Endothelial cell of umbilical vein (primary cell): ENCODE data around the gene MFSD6L. TPM values are rescaled to one million over a fixed set of nuclear protein-coding genes. Genes with fewer than 3 reads are reported as not detected.

Experiments used
- BruUV-seq: library from RNA; stranded (reverse); fragments of 400-500 nt; replicated peaks from 2 replicates; lab custom pipeline; 2021; lab: Mats Ljungman, UMichigan
- CTCF ChIA-PET: fragments of 300-600, 350-600 bp; sonication (Branson Sonifier 250); formaldehyde crosslinking; loops from one replicate; lab custom pipeline; 2021; ENCODE audit warnings: antibody characterized with exemption, inconsistent platforms; lab: Charles Lee
- POLR2A ChIA-PET: fragments of 300-600, 350-600 bp; sonication (Branson Sonifier 250); formaldehyde crosslinking; loops from one replicate; lab custom pipeline; 2021; ENCODE audit warnings: antibody characterized with exemption, inconsistent platforms; lab: Charles Lee
- DNase-seq: peaks from one replicate; pipeline ENCODE4 v3.0.0-alpha.2; 2011; ENCODE audit warnings: low read depth, low spot score
- FAIRE-seq: peaks from 2 replicates; lab custom pipeline; 2011; peaks lifted over from hg19 to GRCh38; lab: Jason Lieb, UNC
- H2AFZ ChIP-seq: 2 replicates; pipeline ENCODE4 v1.6.0; 2012; ENCODE audit warnings: low read depth, low read length, control low read depth, inconsistent platforms
- H3K27ac ChIP-seq: 2 replicates; pipeline ENCODE4 v1.5.1; 2011; ENCODE audit warnings: low read depth, mild to moderate bottlenecking, control low read depth, low read length, moderate library complexity; ENCODE audit not compliant: insufficient read depth
- H3K27me3 ChIP-seq, 2 experiments: 2 replicates each; pipeline versions ENCODE4 v1.6.0 to v1.6.1; 2011; ENCODE audit warnings: low read length in 2 of 2, mixed read lengths in 1 of 2; ENCODE audit not compliant: control insufficient read depth in 2 of 2, insufficient read depth in 2 of 2
- H3K36me3 ChIP-seq, 2 experiments: 2 replicates in 1 of 2; 3 replicates in 1 of 2; pipeline ENCODE4 v1.5.1; 2011; ENCODE audit warnings: low read length in 2 of 2, mild to moderate bottlenecking in 1 of 2, moderate library complexity in 1 of 2; ENCODE audit not compliant: control insufficient read depth in 2 of 2, insufficient read depth in 2 of 2; ENCODE audit errors: extremely low read depth in 1 of 2
- H3K4me1 ChIP-seq: 3 replicates; pipeline ENCODE4 v1.5.1; 2011; ENCODE audit warnings: mild to moderate bottlenecking, low read length; ENCODE audit not compliant: control insufficient read depth, insufficient read depth; ENCODE audit errors: extremely low read depth
- H3K4me2 ChIP-seq: 2 replicates; pipeline ENCODE4 v1.6.1; 2011; ENCODE audit warnings: low read length, control low read depth, mixed read lengths; ENCODE audit not compliant: insufficient read depth
- H3K4me3 ChIP-seq, 3 experiments: fragments of 200-600 bp in 1 of 3; sonication (generic), shearing (Covaris generic) in 1 of 3; replicated peaks in 1 of 3; 2 replicates each; pipeline ENCODE4 v1.5.1; 2011 to 2016; ENCODE audit warnings: control low read depth in 3 of 3, low read length in 3 of 3, mild to moderate bottlenecking in 2 of 3, inconsistent platforms in 1 of 3, low read depth in 1 of 3, moderate library complexity in 1 of 3; ENCODE audit not compliant: insufficient read depth in 1 of 3
- H3K79me2 ChIP-seq: 2 replicates; pipeline ENCODE4 v1.6.0; 2012; ENCODE audit warnings: low read length, inconsistent platforms; ENCODE audit not compliant: control insufficient read depth, insufficient read depth
- H3K9ac ChIP-seq: replicated peaks from 2 replicates; pipeline ENCODE3; 2011; ENCODE audit warnings: low read length, control low read depth; ENCODE audit not compliant: insufficient read depth; ENCODE audit errors: extremely low read depth
- H3K9me1 ChIP-seq: replicated peaks from 3 replicates; pipeline ENCODE4 v1.6.0; 2011; ENCODE audit warnings: mild to moderate bottlenecking, low read length; ENCODE audit not compliant: control insufficient read depth, insufficient read depth; ENCODE audit errors: extremely low read depth
- H3K9me3 ChIP-seq: replicated peaks from 2 replicates; pipeline ENCODE4 v1.5.1; 2012; ENCODE audit warnings: low read length, inconsistent platforms; ENCODE audit not compliant: control insufficient read depth, insufficient read depth
- H4K20me1 ChIP-seq: replicated peaks from 2 replicates; pipeline ENCODE3; 2011; ENCODE audit warnings: mild to moderate bottlenecking, low read length; ENCODE audit not compliant: control insufficient read depth, insufficient read depth; ENCODE audit errors: extremely low read depth
- EZH2 ChIP-seq: IDR thresholded peaks from 2 replicates; pipeline ENCODE4 v1.6.1; 2012; ENCODE audit warnings: borderline replicate concordance, low read depth, mild to moderate bottlenecking, moderate library complexity, low read length, inconsistent platforms; ENCODE audit not compliant: severe bottlenecking
- FOS ChIP-seq: IDR thresholded peaks from 2 replicates; pipeline ENCODE4 v1.6.1; 2011; ENCODE audit warnings: mild to moderate bottlenecking, low read length, moderate library complexity, borderline replicate concordance; ENCODE audit not compliant: insufficient read depth
- GATA2 ChIP-seq: IDR thresholded peaks from 2 replicates; pipeline ENCODE4 v1.7.0; 2011; ENCODE audit warnings: low read depth, mild to moderate bottlenecking, moderate library complexity, mixed read lengths, low read length; ENCODE audit not compliant: insufficient read length, insufficient read depth
- MYC ChIP-seq: IDR thresholded peaks from one replicate; pipeline ENCODE4 v1.6.1; 2011; ENCODE audit warnings: mild to moderate bottlenecking, low read depth, low read length
- POLR2A ChIP-seq: IDR thresholded peaks from 2 replicates; pipeline ENCODE4 v1.6.1; 2012; ENCODE audit warnings: low read depth, mild to moderate bottlenecking, control low read depth, low read length
- dilution Hi-C: fragments of 300-500 bp; cut with MboI; formaldehyde crosslinking; loops from one replicate; pipeline ENCODE4 v1.15.0; 2019; ENCODE audit warnings: low sequenced_read_pairs; ENCODE audit not compliant: extremely low pct_ligation_motif_present
- intact Hi-C: fragments of 100-400 bp; cut with micrococcal nuclease; formaldehyde crosslinking; loops from one replicate; pipeline ENCODE4 v1.10.0; 2022
- polyA plus RNA-seq, 4 experiments: library from polyadenylated mRNA; depleted of rRNA in 3 of 4; stranded (reverse) in 3 of 4; unstranded in 1 of 4; fragments of >200 nt; gene quantifications; 2 replicates each; pipeline versions ENCODE4 v1.2.1 to v1.2.3, GENCODE V29; 2011 to 2012; ENCODE audit warnings: missing spikeins in 1 of 4
- total RNA-seq: library from RNA; stranded (reverse); gene quantifications from 2 replicates; pipeline ENCODE4 v1.2.3, GENCODE V29; 2021
- TF ChIP-seq, protein P1 (sequence below): IDR thresholded peaks from 2 replicates; pipeline ENCODE4 v1.6.1; 2011; ENCODE audit not compliant: insufficient read depth, insufficient read length
- TF ChIP-seq, protein P2 (sequence below), 2 donors: IDR thresholded peaks; 1 replicate in 1 of 2; 2 replicates in 1 of 2; pipeline ENCODE4 v1.5.1; 2011; ENCODE audit warnings: low read length in 2 of 2, mild to moderate bottlenecking in 2 of 2, moderate library complexity in 2 of 2, control low read depth in 1 of 2, inconsistent platforms in 1 of 2, low read depth in 1 of 2; ENCODE audit not compliant: insufficient read depth in 1 of 2; ENCODE audit errors: extremely low read depth in 1 of 2

The MFSD6L gene
- total and polyA plus RNA-seq, 2 donors (not counting 3 experiments of a cell fraction or from before 2014, with no cell fraction given) = not detected

DNA sequence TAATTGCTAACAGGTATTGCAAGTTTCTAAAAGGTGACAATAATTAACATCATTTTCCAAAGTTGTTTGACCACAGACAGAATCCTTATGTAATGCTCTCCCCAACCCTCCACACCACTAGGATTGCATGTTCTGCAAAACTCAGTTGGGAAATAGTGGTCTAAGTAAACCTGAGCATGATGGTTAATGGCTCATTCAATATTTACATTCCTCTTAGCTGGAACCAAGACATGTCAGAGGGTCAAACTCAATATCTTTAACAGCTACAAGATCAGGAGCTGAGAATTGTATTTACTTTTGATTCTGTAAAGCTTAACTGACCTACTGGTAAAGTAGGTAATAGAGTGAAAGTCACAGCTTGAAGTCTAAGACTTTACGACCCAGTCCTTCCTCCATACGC lies 10.2 kb downstream of the MFSD6L start:
- Histone ChIP-seq H3K36me3 (no peaks in the 10 kb centered on the region), H4K20me1 (no peaks in the 10 kb centered on the region), H3K4me3 (no peak overlapping the region), H3K27ac (no peak overlapping the region), H3K9ac (no peak overlapping the region), H3K27me3 (no peaks in the 10 kb centered on the region), H2AFZ (no peak overlapping the region), H3K4me2 (no peak overlapping the region), H3K9me1 (no peaks in the 10 kb centered on the region), H3K4me1 (no peaks in the 10 kb centered on the region), H3K79me2 (no peaks in the 10 kb centered on the region), H3K9me3 (no peaks in the 10 kb centered on the region)
- ChIA-PET CTCF (no interaction called here), POLR2A (no interaction called here)
- intact Hi-C loops = no loop called here
- no peak for DNase-seq
- no peak for FAIRE-seq
- dilution Hi-C loops = no loop called here
- no TSS peak for BruUV-seq
- no peak for TF ChIP-seq GATA2
- no peak for TF ChIP-seq EZH2
- no peak for TF ChIP-seq MYC
- no peak for TF ChIP-seq FOS

DNA sequence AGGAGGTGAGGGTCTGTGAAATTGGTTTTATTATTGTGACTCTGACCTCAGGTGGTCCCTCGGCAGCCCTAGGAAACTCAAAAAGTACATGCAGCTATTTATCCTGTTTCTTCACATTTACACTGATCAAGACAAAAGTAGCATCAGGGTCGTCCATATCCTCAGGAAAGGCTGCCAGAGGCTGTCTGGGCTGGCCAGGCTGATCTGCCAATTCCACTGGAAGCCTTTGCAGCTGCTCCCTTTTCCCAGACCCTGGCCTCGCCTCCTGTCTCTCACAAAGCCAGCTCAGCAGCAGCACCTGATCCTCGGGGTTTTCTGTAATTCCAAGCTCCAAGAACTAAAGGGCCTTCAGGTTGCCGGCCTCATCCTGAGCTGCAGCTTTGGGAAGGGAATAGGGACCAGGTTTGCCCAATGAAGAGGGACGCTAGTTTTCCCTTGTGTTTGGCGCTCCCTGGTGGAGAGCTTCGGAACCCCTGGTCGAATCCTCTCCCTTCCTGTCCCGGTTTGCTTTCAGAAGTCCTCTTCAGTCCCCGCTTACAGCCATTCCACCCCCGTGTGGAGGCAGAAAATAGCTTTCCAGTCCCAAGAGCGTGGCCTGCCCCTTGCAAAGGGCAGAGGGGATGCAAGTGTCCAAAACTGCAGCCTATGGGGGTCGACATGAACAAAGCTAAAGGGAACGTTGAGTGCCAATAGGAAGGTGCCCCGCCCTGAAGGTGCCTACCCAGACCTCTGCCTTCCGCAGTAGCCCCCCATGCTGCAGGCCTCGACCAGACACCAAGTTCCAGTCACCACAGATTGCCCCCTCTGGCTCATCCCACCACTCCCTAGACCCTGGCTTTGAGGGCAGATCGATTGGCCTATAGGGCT lies 13.4 kb downstream of the MFSD6L start:
- no TSS peak for BruUV-seq
- Histone ChIP-seq H3K79me2 (no peaks in the 10 kb centered on the region), H3K9me3 (no peaks in the 10 kb centered on the region), H3K27ac (no peak overlapping the region), H3K36me3 (no peaks in the 10 kb centered on the region), H3K4me1 (no peaks in the 10 kb centered on the region), H3K27me3 (no peaks in the 10 kb centered on the region), H3K9me1 (no peaks in the 10 kb centered on the region), H3K4me3 (no peak overlapping the region), H3K9ac (no peak overlapping the region), H4K20me1 (no peaks in the 10 kb centered on the region), H3K4me2 (no peak overlapping the region), H2AFZ (no peak overlapping the region)
- dilution Hi-C loops = no loop called here
- peak; percentile 70 for DNase-seq
- TF ChIP-seq POLR2A = no peak
- TF ChIP-seq, protein P1, sequence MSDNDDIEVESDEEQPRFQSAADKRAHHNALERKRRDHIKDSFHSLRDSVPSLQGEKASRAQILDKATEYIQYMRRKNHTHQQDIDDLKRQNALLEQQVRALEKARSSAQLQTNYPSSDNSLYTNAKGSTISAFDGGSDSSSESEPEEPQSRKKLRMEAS = no peak
- TF ChIP-seq, protein P2, sequence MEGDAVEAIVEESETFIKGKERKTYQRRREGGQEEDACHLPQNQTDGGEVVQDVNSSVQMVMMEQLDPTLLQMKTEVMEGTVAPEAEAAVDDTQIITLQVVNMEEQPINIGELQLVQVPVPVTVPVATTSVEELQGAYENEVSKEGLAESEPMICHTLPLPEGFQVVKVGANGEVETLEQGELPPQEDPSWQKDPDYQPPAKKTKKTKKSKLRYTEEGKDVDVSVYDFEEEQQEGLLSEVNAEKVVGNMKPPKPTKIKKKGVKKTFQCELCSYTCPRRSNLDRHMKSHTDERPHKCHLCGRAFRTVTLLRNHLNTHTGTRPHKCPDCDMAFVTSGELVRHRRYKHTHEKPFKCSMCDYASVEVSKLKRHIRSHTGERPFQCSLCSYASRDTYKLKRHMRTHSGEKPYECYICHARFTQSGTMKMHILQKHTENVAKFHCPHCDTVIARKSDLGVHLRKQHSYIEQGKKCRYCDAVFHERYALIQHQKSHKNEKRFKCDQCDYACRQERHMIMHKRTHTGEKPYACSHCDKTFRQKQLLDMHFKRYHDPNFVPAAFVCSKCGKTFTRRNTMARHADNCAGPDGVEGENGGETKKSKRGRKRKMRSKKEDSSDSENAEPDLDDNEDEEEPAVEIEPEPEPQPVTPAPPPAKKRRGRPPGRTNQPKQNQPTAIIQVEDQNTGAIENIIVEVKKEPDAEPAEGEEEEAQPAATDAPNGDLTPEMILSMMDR (IDR thresholded peaks at IDR 0.05; ENCODE audit: extremely low read depth in 1 of 2, insufficient read depth in 1 of 2, low read depth in 1 of 2, low read length in 2 of 2) = peak; percentile 81 to 90
- peak; percentile 87 for FAIRE-seq
- intact Hi-C loops = loop anchor here (1.0 kb wide), 3 partner anchors 31 to 402 kb away; partner anchors contain the start of gene RPL26
- ChIA-PET CTCF (interaction anchor here (0.6 to 3.0 kb wide), 37 partner anchors 9 to 769 kb away, joined by 3 to 51 read pairs (median 4); partner anchors contain the start of genes MFSD6L and NDEL1), POLR2A (no interaction called here)
